Endothelial cell of umbilical vein (primary cell): ENCODE data around the gene CACNA2D2. TPM values are rescaled to one million over a fixed set of nuclear protein-coding genes. Genes with fewer than 3 reads are reported as not detected.

Experiments used
- BruUV-seq: library from RNA; stranded (reverse); fragments of 400-500 nt; replicated peaks from 2 replicates; lab custom pipeline; 2021; lab: Mats Ljungman, UMichigan
- CTCF ChIA-PET: fragments of 300-600, 350-600 bp; sonication (Branson Sonifier 250); formaldehyde crosslinking; loops from one replicate; lab custom pipeline; 2021; ENCODE audit warnings: antibody characterized with exemption, inconsistent platforms; lab: Charles Lee
- POLR2A ChIA-PET: fragments of 300-600, 350-600 bp; sonication (Branson Sonifier 250); formaldehyde crosslinking; loops from one replicate; lab custom pipeline; 2021; ENCODE audit warnings: antibody characterized with exemption, inconsistent platforms; lab: Charles Lee
- DNase-seq: peaks from one replicate; pipeline ENCODE4 v3.0.0-alpha.2; 2011; ENCODE audit warnings: low read depth, low spot score
- FAIRE-seq: peaks from 2 replicates; lab custom pipeline; 2011; peaks lifted over from hg19 to GRCh38; lab: Jason Lieb, UNC
- H2AFZ ChIP-seq: 2 replicates; pipeline ENCODE4 v1.6.0; 2012; ENCODE audit warnings: low read depth, low read length, control low read depth, inconsistent platforms
- H3K27ac ChIP-seq: 2 replicates; pipeline ENCODE4 v1.5.1; 2011; ENCODE audit warnings: low read depth, mild to moderate bottlenecking, control low read depth, low read length, moderate library complexity; ENCODE audit not compliant: insufficient read depth
- H3K27me3 ChIP-seq, 2 experiments: 2 replicates each; pipeline versions ENCODE4 v1.6.0 to v1.6.1; 2011; ENCODE audit warnings: low read length in 2 of 2, mixed read lengths in 1 of 2; ENCODE audit not compliant: control insufficient read depth in 2 of 2, insufficient read depth in 2 of 2
- H3K36me3 ChIP-seq, 2 experiments: 2 replicates in 1 of 2; 3 replicates in 1 of 2; pipeline ENCODE4 v1.5.1; 2011; ENCODE audit warnings: low read length in 2 of 2, mild to moderate bottlenecking in 1 of 2, moderate library complexity in 1 of 2; ENCODE audit not compliant: control insufficient read depth in 2 of 2, insufficient read depth in 2 of 2; ENCODE audit errors: extremely low read depth in 1 of 2
- H3K4me1 ChIP-seq: 3 replicates; pipeline ENCODE4 v1.5.1; 2011; ENCODE audit warnings: mild to moderate bottlenecking, low read length; ENCODE audit not compliant: control insufficient read depth, insufficient read depth; ENCODE audit errors: extremely low read depth
- H3K4me2 ChIP-seq: 2 replicates; pipeline ENCODE4 v1.6.1; 2011; ENCODE audit warnings: low read length, control low read depth, mixed read lengths; ENCODE audit not compliant: insufficient read depth
- H3K4me3 ChIP-seq, 3 experiments: fragments of 200-600 bp in 1 of 3; sonication (generic), shearing (Covaris generic) in 1 of 3; replicated peaks in 1 of 3; 2 replicates each; pipeline ENCODE4 v1.5.1; 2011 to 2016; ENCODE audit warnings: control low read depth in 3 of 3, low read length in 3 of 3, mild to moderate bottlenecking in 2 of 3, inconsistent platforms in 1 of 3, low read depth in 1 of 3, moderate library complexity in 1 of 3; ENCODE audit not compliant: insufficient read depth in 1 of 3
- H3K79me2 ChIP-seq: 2 replicates; pipeline ENCODE4 v1.6.0; 2012; ENCODE audit warnings: low read length, inconsistent platforms; ENCODE audit not compliant: control insufficient read depth, insufficient read depth
- H3K9ac ChIP-seq: replicated peaks from 2 replicates; pipeline ENCODE3; 2011; ENCODE audit warnings: low read length, control low read depth; ENCODE audit not compliant: insufficient read depth; ENCODE audit errors: extremely low read depth
- H3K9me1 ChIP-seq: replicated peaks from 3 replicates; pipeline ENCODE4 v1.6.0; 2011; ENCODE audit warnings: mild to moderate bottlenecking, low read length; ENCODE audit not compliant: control insufficient read depth, insufficient read depth; ENCODE audit errors: extremely low read depth
- H3K9me3 ChIP-seq: replicated peaks from 2 replicates; pipeline ENCODE4 v1.5.1; 2012; ENCODE audit warnings: low read length, inconsistent platforms; ENCODE audit not compliant: control insufficient read depth, insufficient read depth
- H4K20me1 ChIP-seq: replicated peaks from 2 replicates; pipeline ENCODE3; 2011; ENCODE audit warnings: mild to moderate bottlenecking, low read length; ENCODE audit not compliant: control insufficient read depth, insufficient read depth; ENCODE audit errors: extremely low read depth
- CTCF ChIP-seq, 2 donors: IDR thresholded peaks; 1 replicate in 1 of 2; 2 replicates in 1 of 2; pipeline ENCODE4 v1.5.1; 2011; ENCODE audit warnings: low read length in 2 of 2, mild to moderate bottlenecking in 2 of 2, moderate library complexity in 2 of 2, control low read depth in 1 of 2, inconsistent platforms in 1 of 2, low read depth in 1 of 2; ENCODE audit not compliant: insufficient read depth in 1 of 2; ENCODE audit errors: extremely low read depth in 1 of 2
- EZH2 ChIP-seq: IDR thresholded peaks from 2 replicates; pipeline ENCODE4 v1.6.1; 2012; ENCODE audit warnings: borderline replicate concordance, low read depth, mild to moderate bottlenecking, moderate library complexity, low read length, inconsistent platforms; ENCODE audit not compliant: severe bottlenecking
- FOS ChIP-seq: IDR thresholded peaks from 2 replicates; pipeline ENCODE4 v1.6.1; 2011; ENCODE audit warnings: mild to moderate bottlenecking, low read length, moderate library complexity, borderline replicate concordance; ENCODE audit not compliant: insufficient read depth
- GATA2 ChIP-seq: IDR thresholded peaks from 2 replicates; pipeline ENCODE4 v1.7.0; 2011; ENCODE audit warnings: low read depth, mild to moderate bottlenecking, moderate library complexity, mixed read lengths, low read length; ENCODE audit not compliant: insufficient read length, insufficient read depth
- JUN ChIP-seq: IDR thresholded peaks from 2 replicates; pipeline ENCODE4 v1.6.1; 2011; ENCODE audit warnings: borderline replicate concordance, low read depth; ENCODE audit not compliant: insufficient read length, insufficient read depth
- MAX ChIP-seq: IDR thresholded peaks from 2 replicates; pipeline ENCODE4 v1.6.1; 2011; ENCODE audit not compliant: insufficient read depth, insufficient read length
- MYC ChIP-seq: IDR thresholded peaks from one replicate; pipeline ENCODE4 v1.6.1; 2011; ENCODE audit warnings: mild to moderate bottlenecking, low read depth, low read length
- POLR2A ChIP-seq: IDR thresholded peaks from 2 replicates; pipeline ENCODE4 v1.6.1; 2012; ENCODE audit warnings: low read depth, mild to moderate bottlenecking, control low read depth, low read length
- POLR2AphosphoS5 ChIP-seq: IDR thresholded peaks from 2 replicates; pipeline ENCODE4 v1.6.1; 2012; ENCODE audit warnings: low read depth, mild to moderate bottlenecking, control low read depth, low read length, moderate library complexity; ENCODE audit not compliant: insufficient read depth
- dilution Hi-C: fragments of 300-500 bp; cut with MboI; formaldehyde crosslinking; loops from one replicate; pipeline ENCODE4 v1.15.0; 2019; ENCODE audit warnings: low sequenced_read_pairs; ENCODE audit not compliant: extremely low pct_ligation_motif_present
- intact Hi-C: fragments of 100-400 bp; cut with micrococcal nuclease; formaldehyde crosslinking; loops from one replicate; pipeline ENCODE4 v1.10.0; 2022
- polyA plus RNA-seq, 4 experiments: library from polyadenylated mRNA; depleted of rRNA in 3 of 4; stranded (reverse) in 3 of 4; unstranded in 1 of 4; fragments of >200 nt; gene quantifications; 2 replicates each; pipeline versions ENCODE4 v1.2.1 to v1.2.3, GENCODE V29; 2011 to 2012; ENCODE audit warnings: missing spikeins in 1 of 4
- total RNA-seq: library from RNA; stranded (reverse); gene quantifications from 2 replicates; pipeline ENCODE4 v1.2.3, GENCODE V29; 2021

CACNA2D2 gene
- total and polyA plus RNA-seq, 2 donors (not counting 3 experiments of a cell fraction or from before 2014, with no cell fraction given) = 0.15 TPM; not detected in 1

GRCh38 chr3:50350527-50351322 lies 152.7 kb downstream of the CACNA2D2 start, which contains the start of the genes CYB561D2 and NPRL2:
TSS of gene CYB561D2 (plus strand) at chr3:50350862. CDS start at chr3:50351434, 572 bp downstream.
TSS of gene NPRL2 (minus strand) at chr3:50350775. CDS start at chr3:50350652, 123 bp downstream.
- FAIRE-seq = peak; percentile 95

GRCh38 chr3:50350213-50350526 lies 153.3 kb downstream of the CACNA2D2 start:
- Histone ChIP-seq H3K9ac (peak overlapping the region; percentile 33), H3K4me3 (peak overlapping the region; percentile 19 to 77 (median 40)), H3K9me3 (no peaks in the 10 kb centered on the region), H2AFZ (peak overlapping the region; percentile 33), H3K27me3 (no peaks in the 10 kb centered on the region), H3K4me1 (peaks cover 20% of the 10 kb centered on the region), H3K9me1 (no peaks in the 10 kb centered on the region), H3K36me3 (peaks cover 8 to 26% of the 10 kb centered on the region in 2 experiments), H4K20me1 (no peaks in the 10 kb centered on the region), H3K27ac (no peak overlapping the region), H3K4me2 (peak overlapping the region; percentile 67), H3K79me2 (peaks cover 3% of the 10 kb centered on the region)
- no peak for TF ChIP-seq CTCF (IDR thresholded peaks at IDR 0.05; ENCODE audit: extremely low read depth in 1 of 2, insufficient read depth in 1 of 2, low read depth in 1 of 2, low read length in 2 of 2)
- no peak for TF ChIP-seq POLR2AphosphoS5
- no peak for TF ChIP-seq EZH2
- no peak for TF ChIP-seq POLR2A
- no peak for TF ChIP-seq JUN
- no peak for TF ChIP-seq MAX
- no peak for TF ChIP-seq FOS
- TF ChIP-seq MYC = no peak
- TF ChIP-seq GATA2 = no peak
- dilution Hi-C loops = no loop called here
- CTCF ChIA-PET = interaction anchor here (1.1 to 7.7 kb wide), 8 partner anchors 10 to 262 kb away, joined by 3 to 165 read pairs (median 5); partner anchors contain the start of gene TMEM115
- intact Hi-C loops = no loop called here
- POLR2A ChIA-PET = interaction anchor here (0.9 kb wide), 1 partner anchor 174 kb away, joined by 3 read pairs; no protein-coding TSS in a partner anchor
- FAIRE-seq (no peak), DNase-seq (no peak)
- no TSS peak for BruUV-seq

More at GRCh38 chr3:50350527-50351322, 152.7 kb downstream of the CACNA2D2 start, which contains the start of the genes CYB561D2 and NPRL2:
- Histone ChIP-seq H3K36me3 (peaks cover 8 to 29% of the 10 kb centered on the region in 2 experiments), H4K20me1 (peaks cover 3% of the 10 kb centered on the region), H3K4me1 (peaks cover 16% of the 10 kb centered on the region), H3K27me3 (no peaks in the 10 kb centered on the region), H3K79me2 (peaks cover 9% of the 10 kb centered on the region), H3K9ac (peak within 1 kb of the TSS; percentile 33), H2AFZ (peak within 1 kb of the TSS; percentile 33), H3K27ac (no peak within 1 kb of the TSS), H3K4me2 (peak within 1 kb of the TSS; percentile 67), H3K4me3 (peak within 1 kb of the TSS; percentile 19 to 77 (median 40)), H3K9me1 (no peaks in the 10 kb centered on the region), H3K9me3 (no peaks in the 10 kb centered on the region)
- DNase-seq = peak; percentile 95
- intact Hi-C loops (loop anchor here (1.0 kb wide), 1 partner anchor 9 kb away; the partner anchor contains the start of gene TMEM115), dilution Hi-C loops (no loop called here)
- no TSS peak for BruUV-seq
- ChIA-PET CTCF (interaction anchor here (0.7 to 7.7 kb wide), 10 partner anchors 9 to 261 kb away, joined by 3 to 165 read pairs (median 4); partner anchors contain the start of gene TMEM115), POLR2A (interaction anchor here (0.9 kb wide), 1 partner anchor 173 kb away, joined by 3 read pairs; no protein-coding TSS in a partner anchor)
- peak; percentile 67 for TF ChIP-seq POLR2AphosphoS5
- peak; percentile 80 for TF ChIP-seq POLR2A
- no peak for TF ChIP-seq EZH2
